ENCODE measurements around the gene ZNF324.
"Not testable (repeated sequence)": the region's sequence is repeated elsewhere in the genome, so short reads cannot be mapped to it uniquely, and the experiment has no call there.

DNA sequence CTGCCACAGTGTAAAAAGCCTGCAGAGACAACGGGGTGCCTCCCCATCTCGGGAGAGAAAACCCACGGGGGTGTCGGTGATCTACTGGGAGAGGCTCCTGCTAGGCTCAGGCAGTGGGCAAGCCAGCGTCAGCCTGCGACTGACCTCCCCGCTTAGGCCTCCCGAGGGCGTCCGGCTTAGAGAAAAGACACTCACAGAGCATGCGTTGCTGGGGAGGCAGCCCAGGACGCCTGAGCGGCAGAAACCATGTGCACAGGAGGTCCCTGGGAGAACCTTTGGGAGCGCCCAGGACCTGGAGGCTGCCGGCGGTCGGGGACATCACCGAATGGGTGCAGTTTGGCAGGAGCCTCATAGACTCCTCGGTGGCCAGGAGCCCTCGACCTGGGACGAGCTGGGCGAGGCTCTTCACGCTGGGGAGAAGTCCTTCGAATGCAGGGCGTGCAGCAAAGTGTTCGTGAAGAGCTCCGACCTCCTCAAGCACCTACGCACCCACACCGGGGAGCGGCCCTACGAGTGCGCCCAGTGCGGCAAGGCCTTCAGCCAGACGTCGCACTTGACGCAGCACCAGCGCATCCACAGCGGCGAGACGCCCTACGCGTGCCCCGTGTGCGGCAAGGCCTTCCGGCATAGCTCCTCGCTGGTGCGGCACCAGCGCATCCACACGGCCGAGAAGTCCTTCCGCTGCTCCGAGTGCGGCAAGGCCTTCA lies 4.1 kb downstream of the ZNF324 start:
- TF ChIP-seq CTCF (IDR thresholded peaks at IDR 0.05; ENCODE audit: insufficient read depth, low read length); POLR2AphosphoS5 (IDR thresholded peaks at IDR 0.05; ENCODE audit: low read depth); GABPA (IDR thresholded peaks at IDR 0.05; ENCODE audit: low read depth); SPI1 (IDR thresholded peaks at IDR 0.05; ENCODE audit: borderline replicate concordance, low read depth): not testable (repeated sequence)
- TF ChIP-seq, protein P1, sequence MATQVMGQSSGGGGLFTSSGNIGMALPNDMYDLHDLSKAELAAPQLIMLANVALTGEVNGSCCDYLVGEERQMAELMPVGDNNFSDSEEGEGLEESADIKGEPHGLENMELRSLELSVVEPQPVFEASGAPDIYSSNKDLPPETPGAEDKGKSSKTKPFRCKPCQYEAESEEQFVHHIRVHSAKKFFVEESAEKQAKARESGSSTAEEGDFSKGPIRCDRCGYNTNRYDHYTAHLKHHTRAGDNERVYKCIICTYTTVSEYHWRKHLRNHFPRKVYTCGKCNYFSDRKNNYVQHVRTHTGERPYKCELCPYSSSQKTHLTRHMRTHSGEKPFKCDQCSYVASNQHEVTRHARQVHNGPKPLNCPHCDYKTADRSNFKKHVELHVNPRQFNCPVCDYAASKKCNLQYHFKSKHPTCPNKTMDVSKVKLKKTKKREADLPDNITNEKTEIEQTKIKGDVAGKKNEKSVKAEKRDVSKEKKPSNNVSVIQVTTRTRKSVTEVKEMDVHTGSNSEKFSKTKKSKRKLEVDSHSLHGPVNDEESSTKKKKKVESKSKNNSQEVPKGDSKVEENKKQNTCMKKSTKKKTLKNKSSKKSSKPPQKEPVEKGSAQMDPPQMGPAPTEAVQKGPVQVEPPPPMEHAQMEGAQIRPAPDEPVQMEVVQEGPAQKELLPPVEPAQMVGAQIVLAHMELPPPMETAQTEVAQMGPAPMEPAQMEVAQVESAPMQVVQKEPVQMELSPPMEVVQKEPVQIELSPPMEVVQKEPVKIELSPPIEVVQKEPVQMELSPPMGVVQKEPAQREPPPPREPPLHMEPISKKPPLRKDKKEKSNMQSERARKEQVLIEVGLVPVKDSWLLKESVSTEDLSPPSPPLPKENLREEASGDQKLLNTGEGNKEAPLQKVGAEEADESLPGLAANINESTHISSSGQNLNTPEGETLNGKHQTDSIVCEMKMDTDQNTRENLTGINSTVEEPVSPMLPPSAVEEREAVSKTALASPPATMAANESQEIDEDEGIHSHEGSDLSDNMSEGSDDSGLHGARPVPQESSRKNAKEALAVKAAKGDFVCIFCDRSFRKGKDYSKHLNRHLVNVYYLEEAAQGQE (IDR thresholded peaks at IDR 0.05; ENCODE audit: insufficient replicate concordance, low read depth), result not testable (repeated sequence)

Data from HL-60 (cell line).